Measurements from ENCODE around the gene TLL2. TPM values are rescaled to one million over a fixed set of nuclear protein-coding genes. Genes with fewer than 3 reads are reported as not detected.

The TLL2 gene
- total and polyA plus RNA-seq, 10 donors = 0.23 to 0.75 (median 0.34) TPM

- Histone ChIP-seq H3K4me1 (no peaks in the 10 kb centered on the region), H3K9me3 (peaks cover 0 to under 1% (median 0%) of the 10 kb centered on the region in 8 donors), H3K36me3 (no peaks in the 10 kb centered on the region), H3K27ac (no peak overlapping the region), H3K27me3 (replicated peaks in 1 of 7) (peaks cover 0 to 12% (median 0%) of the 10 kb centered on the region in 7 donors), H3K4me3 (no peak overlapping the region)
- 71 to 93% (median 75%) methylated on average over 8 of the region's 8 CpGs for WGBS, 5 donors
- intact Hi-C loops (cut with DNase I; ENCODE audit: low total_unique reads) = no loop called here
- TF ChIP-seq POLR2AphosphoS5 (IDR thresholded peaks at IDR 0.05) (no peak), POLR2A (IDR thresholded peaks at IDR 0.05) (no peak), CTCF (IDR thresholded peaks at IDR 0.05 in 8 of 11, conservative IDR thresholded peaks at IDR 0.05 in 3 of 11) (no peak)
- no peak for DNase-seq
These were observed 156.6 kb downstream of the TLL2 start for GRCh38 chr10:96357038-96357620.

GRCh38 chr10:96352582-96352981, 161.1 kb downstream of the TLL2 start:
- 65 to 73% (median 70%) methylated on average over 4 of the region's 4 CpGs for WGBS, 5 donors
- intact Hi-C loops (cut with DNase I; ENCODE audit: low total_unique reads) = no loop called here
- Histone ChIP-seq H3K9me3 (no peaks in the 10 kb centered on the region), H3K4me1 (no peaks in the 10 kb centered on the region), H3K4me3 (no peak overlapping the region), H3K36me3 (no peaks in the 10 kb centered on the region), H3K27ac (no peak overlapping the region), H3K27me3 (replicated peaks in 1 of 7) (peaks cover 0 to 12% (median 0%) of the 10 kb centered on the region in 7 donors)
- TF ChIP-seq CTCF (IDR thresholded peaks at IDR 0.05 in 8 of 11, conservative IDR thresholded peaks at IDR 0.05 in 3 of 11) = no peak
- no peak for TF ChIP-seq POLR2A (IDR thresholded peaks at IDR 0.05)
- no peak for TF ChIP-seq POLR2AphosphoS5 (IDR thresholded peaks at IDR 0.05)
- no peak for DNase-seq

- no peak for DNase-seq
These were observed 161.7 kb downstream of the TLL2 start for GRCh38 chr10:96352027-96352426.

GRCh38 chr10:96346295-96346694, 167.4 kb downstream of the TLL2 start:
- TF ChIP-seq CTCF (IDR thresholded peaks at IDR 0.05 in 8 of 11, conservative IDR thresholded peaks at IDR 0.05 in 3 of 11) (no peak), POLR2A (IDR thresholded peaks at IDR 0.05) (no peak), POLR2AphosphoS5 (IDR thresholded peaks at IDR 0.05) (no peak)
- Histone ChIP-seq H3K36me3 (no peaks in the 10 kb centered on the region), H3K4me1 (no peaks in the 10 kb centered on the region), H3K27ac (no peak overlapping the region), H3K9me3 (peaks cover 0 to 20% (median 12%) of the 10 kb centered on the region in 8 donors), H3K27me3 (replicated peaks in 1 of 7) (no peaks in the 10 kb centered on the region), H3K4me3 (no peak overlapping the region)
- intact Hi-C loops (cut with DNase I; ENCODE audit: low total_unique reads) = no loop called here
- WGBS, 5 donors = 85 to 97% (median 92%) methylated on average over 1 of the region's 1 CpG
- DNase-seq = no peak

More at GRCh38 chr10:96352027-96352426, 161.7 kb downstream of the TLL2 start:
- no peak overlapping the region for H3K4me3 ChIP-seq
- no peaks in the 10 kb centered on the region for H3K4me1 ChIP-seq
- TF ChIP-seq POLR2AphosphoS5 (IDR thresholded peaks at IDR 0.05) (no peak), POLR2A (IDR thresholded peaks at IDR 0.05) (no peak), CTCF (IDR thresholded peaks at IDR 0.05 in 8 of 11, conservative IDR thresholded peaks at IDR 0.05 in 3 of 11) (no peak)
- no peak overlapping the region for H3K27ac ChIP-seq
- intact Hi-C loops (cut with DNase I; ENCODE audit: low total_unique reads) = no loop called here
- H3K36me3 ChIP-seq = no peaks in the 10 kb centered on the region
- peaks cover 0 to 12% (median 0%) of the 10 kb centered on the region in 7 donors for H3K27me3 ChIP-seq (replicated peaks in 1 of 7)
- H3K9me3 ChIP-seq = peaks cover 0 to 2% (median 0%) of the 10 kb centered on the region in 8 donors

Data from spleen (tissue), 11 donors.